Measurements from ENCODE around the gene TMEM150C.

TMEM150C gene

DNA sequence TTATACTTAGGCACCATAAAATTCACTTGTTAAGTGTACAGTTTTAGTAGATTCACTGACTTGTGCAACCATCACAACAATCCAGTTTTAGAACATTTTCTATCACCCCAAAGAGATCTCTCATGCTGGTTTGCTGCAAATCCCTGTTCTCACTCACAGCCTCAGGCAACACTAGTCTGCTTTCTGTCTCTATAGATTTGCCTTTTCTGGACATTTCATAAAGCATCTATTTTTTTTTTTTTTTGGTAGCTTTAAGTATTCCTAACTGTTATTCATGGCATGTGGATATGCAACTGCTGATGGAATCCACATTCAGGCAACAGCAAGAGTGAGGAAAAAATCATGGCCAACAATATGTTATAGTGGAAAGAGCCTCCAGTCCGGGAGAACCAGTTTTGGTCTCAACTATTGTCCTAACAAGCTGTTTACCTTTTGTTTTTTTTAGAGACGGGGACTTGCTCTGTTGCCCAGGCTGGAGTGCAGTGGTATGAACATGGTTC is 27.0 kb upstream of the TMEM150C start:
- ChIA-PET CTCF (interaction anchor here (0.8 to 1.7 kb wide), 6 partner anchors 9 to 150 kb away, joined by 3 to 4 read pairs (median 3); no protein-coding TSS in a partner anchor), POLR2A (no interaction called here)
- TF ChIP-seq CTCF (IDR thresholded peaks at IDR 0.05; ENCODE audit: control extremely low read depth, extremely low read depth, low read depth, missing control alignments) = no peak
- no peak for DNase-seq (ENCODE audit: extremely low spot score)

DNA sequence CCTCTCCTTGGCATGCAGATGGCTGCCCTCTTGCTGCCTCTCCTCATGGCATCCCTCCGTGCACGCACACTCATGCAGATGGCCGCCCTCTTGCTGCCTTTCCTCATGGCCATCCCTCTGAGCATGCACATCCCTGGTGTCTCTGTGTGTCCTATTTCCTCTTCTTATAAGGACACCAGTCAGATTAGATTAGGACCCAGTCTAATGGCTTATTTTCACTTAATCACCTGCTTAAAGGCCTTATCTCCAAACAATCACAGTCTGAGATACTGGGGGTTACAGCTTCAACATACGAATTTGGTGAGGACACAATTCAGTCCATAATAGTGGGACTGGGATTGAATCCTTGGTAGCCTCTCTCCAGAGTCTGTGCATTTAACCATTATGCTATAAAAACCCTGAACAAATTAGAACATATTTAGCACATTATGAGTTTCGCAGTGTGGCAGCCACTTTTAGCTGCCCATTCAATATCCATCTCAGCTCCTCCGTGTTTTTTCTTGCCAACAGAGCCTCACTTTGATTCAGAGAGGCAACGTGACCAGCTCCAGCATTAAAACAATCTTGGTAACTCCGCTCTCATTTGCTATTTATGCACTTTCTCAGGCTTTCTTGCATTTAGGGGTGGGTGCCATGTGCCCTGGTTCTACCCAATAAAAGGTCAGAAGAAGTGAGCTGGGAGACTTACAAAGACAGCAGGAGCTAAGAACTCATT is 26.2 kb upstream of the TMEM150C start:
- no peak for TF ChIP-seq CTCF (IDR thresholded peaks at IDR 0.05; ENCODE audit: control extremely low read depth, extremely low read depth, low read depth, missing control alignments)

GRCh38 chr4:82585690-82586435 is 24.1 kb upstream of the TMEM150C start:
- CTCF ChIA-PET = no interaction called here
- POLR2A ChIA-PET = no interaction called here
- DNase-seq (ENCODE audit: extremely low spot score) = no peak
- TF ChIP-seq CTCF (IDR thresholded peaks at IDR 0.05; ENCODE audit: control extremely low read depth, extremely low read depth, low read depth, missing control alignments) = no peak

More for the DNA sequence above, 26.2 kb upstream of the TMEM150C start:
- DNase-seq (ENCODE audit: extremely low spot score) = no peak
- ChIA-PET CTCF (interaction anchor here (1.0 to 1.7 kb wide), 4 partner anchors 9 to 151 kb away, joined by 3 to 4 read pairs (median 3); no protein-coding TSS in a partner anchor), POLR2A (no interaction called here)

- ChIA-PET POLR2A (no interaction called here), CTCF (no interaction called here)
- no peak for DNase-seq (ENCODE audit: extremely low spot score)
- TF ChIP-seq CTCF (IDR thresholded peaks at IDR 0.05; ENCODE audit: control extremely low read depth, extremely low read depth, low read depth, missing control alignments) = no peak
Observed at GRCh38 chr4:82584931-82585330, 23.1 kb upstream of the TMEM150C start.

GRCh38 chr4:82583897-82584587 is 22.3 kb upstream of the TMEM150C start:
- TF ChIP-seq CTCF (IDR thresholded peaks at IDR 0.05; ENCODE audit: control extremely low read depth, extremely low read depth, low read depth, missing control alignments) = no peak
- no peak for DNase-seq (ENCODE audit: extremely low spot score)
- POLR2A ChIA-PET = no interaction called here
- CTCF ChIA-PET = no interaction called here

GRCh38 chr4:82579932-82580331 is 18.1 kb upstream of the TMEM150C start:
- CTCF ChIA-PET = no interaction called here
- DNase-seq (ENCODE audit: extremely low spot score) = no peak
- TF ChIP-seq CTCF (IDR thresholded peaks at IDR 0.05; ENCODE audit: control extremely low read depth, extremely low read depth, low read depth, missing control alignments) = no peak
- POLR2A ChIA-PET = no interaction called here

Measured in GM10248 (cell line).